Psoas muscle (tissue), 8 donors: Measurements from ENCODE around the gene KIAA1958. TPM values are rescaled to one million over a fixed set of nuclear protein-coding genes. Genes with fewer than 3 reads are reported as not detected.
A peak's percentile ranks its signal among the peaks of the same experiment; 100 is the strongest.

Experiments
- ATAC-seq, 4 donors: fragments of 200-7000 bp; cut with Tn5 transposase; one replicate each; pipeline ENCODE4 v1.9.1; 2020; ENCODE audit warnings: moderate library complexity in 3 of 4, mild to moderate bottlenecking in 2 of 4
- DNase-seq, 2 donors: peaks; one replicate each; pipeline ENCODE4 v3.0.0-alpha.2; 2020
- H3K27ac ChIP-seq: fragments of 200-600 bp; one replicate; pipeline ENCODE4 v1.8.0; 2022
- H3K27me3 ChIP-seq, 3 donors: fragments of 200-600 bp in 1 of 3; one replicate each; pipeline versions ENCODE4 v1.6.1 to v1.8.0; 2013 to 2022; ENCODE audit warnings: low read length in 2 of 3, mild to moderate bottlenecking in 2 of 3, moderate library complexity in 1 of 3; ENCODE audit not compliant: insufficient read depth in 3 of 3
- H3K36me3 ChIP-seq, 2 donors: fragments of 200-600 bp in 1 of 2; one replicate each; pipeline versions ENCODE4 v1.6.1 to v1.8.0; 2013 to 2022; ENCODE audit warnings: low read depth in 1 of 2, mild to moderate bottlenecking in 1 of 2, moderate library complexity in 1 of 2; ENCODE audit not compliant: insufficient read depth in 1 of 2
- H3K4me1 ChIP-seq: fragments of 200-600 bp; one replicate; pipeline ENCODE4 v1.8.0; 2022
- H3K4me3 ChIP-seq: fragments of 200-600 bp; one replicate; pipeline ENCODE4 v1.8.0; 2022; ENCODE audit warnings: mild to moderate bottlenecking
- H3K9me3 ChIP-seq: fragments of 200-600 bp; one replicate; pipeline ENCODE4 v1.8.0; 2022
- WGBS, 3 donors: extraction: QIAGEN DNeasy Blood & Tissue Kit; methylation state at CpG; one replicate each; pipeline versions ENCODE4 v1.1.6 to v1.1.7; 2013; 5-methylcytosine and 5-hydroxymethylcytosine counted together
- intact Hi-C, 2 donors: fragments of 100-400 bp; cut with DNase I; formaldehyde crosslinking; loops; one replicate each; pipeline versions ENCODE4 v1.11.0 to v1.14.2; 2022
- polyA plus RNA-seq, 3 donors: library from polyadenylated mRNA; stranded (reverse); fragments of 200-250 nt; gene quantifications; one replicate each; pipeline ENCODE4 v1.2.3, GENCODE V29; 2013
- total RNA-seq, 4 donors: library from RNA; stranded (reverse); fragmentation: NEBNext Ultra II Directional in 2 of 4; extraction: Animal tissue kit (Norgen Biotek cat#: 25700) in 2 of 4; gene quantifications; one replicate each; pipeline versions ENCODE4 v1.2.1 to v1.2.4, GENCODE V29; 2021 to 2023
- TF ChIP-seq, protein P1 (sequence below): fragments of 200-600 bp; IDR thresholded peaks from one replicate; pipeline ENCODE4 v1.8.0; 2022; ENCODE audit warnings: antibody characterized with exemption
- donor health status: healthy with polysubstance abuse.
- donor health status: DM: no; HTN: no; CAD: no; lungs with moderate emphysema.
- donor health status: Bipolar disorder and iron deficiency.
- donor health status: healthy.
- donor health status: DM: yes; HTN: yes; CAD: no.
- donor health status: DM: no; HTN: no; CAD: no.
- donor health status: DM: no; HTN: no; CAD: no.
- donor health status: DM: yes; HTN: yes; CAD: no.

Gene KIAA1958
- total and polyA plus RNA-seq, 7 donors, result 0.56 to 4.1 (median 1.5) TPM

DNA sequence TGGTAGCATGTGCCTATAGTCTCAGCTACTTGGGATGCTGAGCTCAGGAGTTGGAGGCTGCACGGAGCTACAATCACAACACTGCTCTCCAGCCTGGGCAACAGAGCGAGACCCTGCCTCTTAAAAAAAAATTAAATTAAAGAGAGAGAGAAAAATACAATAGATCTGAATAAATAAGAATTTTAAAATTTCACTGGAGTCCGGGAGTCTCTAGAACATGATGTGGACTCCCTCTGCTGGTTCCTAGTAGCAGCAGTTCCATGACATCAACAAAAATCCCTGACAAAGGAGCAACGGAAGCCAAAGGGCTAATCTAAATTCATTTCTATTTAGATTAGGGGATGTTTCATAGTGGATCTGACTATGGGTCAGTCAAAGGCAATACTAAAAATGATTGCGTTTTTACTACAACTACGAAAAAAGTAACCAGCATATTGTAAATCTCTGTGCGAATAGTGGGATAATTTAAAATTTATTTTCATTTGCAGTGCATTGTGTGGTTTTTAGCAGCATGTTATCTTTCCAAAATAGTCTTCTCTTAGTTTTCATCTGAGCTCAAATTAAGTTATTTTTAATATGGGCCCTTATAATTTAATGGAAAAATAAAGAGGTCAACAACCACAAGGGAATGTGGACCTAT, 224.5 kb downstream of the KIAA1958 start:
- Histone ChIP-seq H3K4me1 (no peaks in the 10 kb centered on the region), H3K36me3 (peaks cover 0 to 6% of the 10 kb centered on the region in 2 donors), H3K27ac (no peak overlapping the region), H3K4me3 (no peak overlapping the region), H3K27me3 (no peaks in the 10 kb centered on the region), H3K9me3 (no peaks in the 10 kb centered on the region)
- WGBS, 3 donors, result 84 to 87% (median 87%) methylated on average over 7 of the region's 7 CpGs
- TF ChIP-seq, protein P1, sequence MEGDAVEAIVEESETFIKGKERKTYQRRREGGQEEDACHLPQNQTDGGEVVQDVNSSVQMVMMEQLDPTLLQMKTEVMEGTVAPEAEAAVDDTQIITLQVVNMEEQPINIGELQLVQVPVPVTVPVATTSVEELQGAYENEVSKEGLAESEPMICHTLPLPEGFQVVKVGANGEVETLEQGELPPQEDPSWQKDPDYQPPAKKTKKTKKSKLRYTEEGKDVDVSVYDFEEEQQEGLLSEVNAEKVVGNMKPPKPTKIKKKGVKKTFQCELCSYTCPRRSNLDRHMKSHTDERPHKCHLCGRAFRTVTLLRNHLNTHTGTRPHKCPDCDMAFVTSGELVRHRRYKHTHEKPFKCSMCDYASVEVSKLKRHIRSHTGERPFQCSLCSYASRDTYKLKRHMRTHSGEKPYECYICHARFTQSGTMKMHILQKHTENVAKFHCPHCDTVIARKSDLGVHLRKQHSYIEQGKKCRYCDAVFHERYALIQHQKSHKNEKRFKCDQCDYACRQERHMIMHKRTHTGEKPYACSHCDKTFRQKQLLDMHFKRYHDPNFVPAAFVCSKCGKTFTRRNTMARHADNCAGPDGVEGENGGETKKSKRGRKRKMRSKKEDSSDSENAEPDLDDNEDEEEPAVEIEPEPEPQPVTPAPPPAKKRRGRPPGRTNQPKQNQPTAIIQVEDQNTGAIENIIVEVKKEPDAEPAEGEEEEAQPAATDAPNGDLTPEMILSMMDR, result peak; percentile 12
- DNase-seq (no peak), ATAC-seq (no peak)
- intact Hi-C loops, result loop anchor here in 1 of 2 donors (10.0 kb wide), 1 partner anchor 84 kb away; no protein-coding TSS in a partner anchor

DNA sequence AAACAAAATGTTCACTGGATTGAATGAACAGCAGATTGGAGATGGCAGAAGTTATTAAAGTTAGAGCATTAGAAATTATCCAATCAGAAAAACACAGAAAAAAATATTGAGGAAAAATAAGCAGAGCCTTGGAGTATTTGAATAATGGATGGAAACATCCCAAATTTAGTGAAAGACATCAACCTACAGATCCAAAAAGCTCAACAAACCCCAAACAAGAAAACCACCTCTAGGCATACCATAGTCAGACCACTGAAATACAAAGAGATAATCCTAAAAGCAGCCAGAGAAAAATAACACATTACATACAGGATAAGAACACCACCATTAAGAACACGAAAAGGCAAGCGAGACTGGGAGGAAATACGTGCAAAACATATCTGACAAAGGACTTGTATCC, 226.1 kb downstream of the KIAA1958 start:
- intact Hi-C loops, result loop anchor here in 1 of 2 donors (10.0 kb wide), 1 partner anchor 82 kb away; no protein-coding TSS in a partner anchor
- Histone ChIP-seq H3K4me1 (no peaks in the 10 kb centered on the region), H3K36me3 (peaks cover 0 to 6% of the 10 kb centered on the region in 2 donors), H3K9me3 (no peaks in the 10 kb centered on the region), H3K27ac (no peak overlapping the region), H3K4me3 (no peak overlapping the region), H3K27me3 (no peaks in the 10 kb centered on the region)
- WGBS, 3 donors, result 98 to 99% (median 99%) methylated on average over 3 of the region's 3 CpGs
- no peak for ATAC-seq
- TF ChIP-seq, protein P1, result no peak
- no peak for DNase-seq

DNA sequence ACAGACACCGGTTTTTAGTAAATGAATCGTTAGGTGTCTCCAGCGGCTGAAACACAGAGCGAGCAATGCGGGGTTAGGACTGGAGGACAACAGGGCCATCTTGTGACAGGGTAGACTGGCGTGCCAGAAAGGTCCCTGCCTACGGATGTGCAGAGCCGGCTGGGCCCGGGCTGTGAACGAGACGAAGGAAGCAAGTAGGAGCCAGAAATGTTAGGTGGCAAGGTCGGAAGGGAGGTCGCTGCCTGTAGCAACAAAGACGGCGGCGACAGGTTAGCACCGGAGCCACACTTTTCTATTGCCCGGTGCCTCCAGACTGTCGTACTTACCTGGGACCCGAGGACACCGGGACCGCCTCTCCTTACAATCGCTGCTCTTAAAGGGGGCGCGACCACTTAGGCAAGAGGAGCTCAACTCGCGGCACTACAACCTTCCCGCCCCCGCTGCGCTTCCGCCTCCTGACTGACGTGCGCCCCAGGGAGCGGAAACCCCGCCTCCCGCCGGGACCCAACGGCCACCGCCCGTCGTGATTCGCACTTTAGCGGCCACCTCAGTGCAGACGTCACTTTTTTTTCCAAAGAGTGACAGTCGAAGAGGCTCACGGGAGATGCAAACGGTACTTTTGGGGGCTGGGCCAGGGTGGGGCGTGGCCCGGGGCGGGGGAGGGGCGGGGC, 231.2 kb downstream of the KIAA1958 start, which contains the start of gene INIP:
INIP (minus strand) TSS at position 457 of the 671 bp plus-strand sequence. CDS start 1,632 bp downstream, outside the sequence.
- H3K27ac ChIP-seq, result peak within 1 kb of the TSS; percentile 92
- intact Hi-C loops, result loop anchor here (5.0 to 10.0 kb wide), 4 partner anchors 35 to 230 kb away; partner anchors contain the start of genes SNX30 (in 2 of the 2) and KIAA1958 (in 1 of the 2)
- H3K27me3 ChIP-seq, result no peaks in the 10 kb centered on the region
- peak; percentile 99 to 100 (median 99) for ATAC-seq
- H3K36me3 ChIP-seq, result peaks cover 0 to 6% of the 10 kb centered on the region in 2 donors
- peak within 1 kb of the TSS; percentile 86 for H3K4me3 ChIP-seq
- H3K4me1 ChIP-seq, result no peaks in the 10 kb centered on the region
- peak; percentile 96 to 98 for DNase-seq
- TF ChIP-seq, protein P1, result no peak
- H3K9me3 ChIP-seq, result no peaks in the 10 kb centered on the region
- WGBS, 3 donors, result 0 to 1% (median 0%) methylated on average over 51 of the region's 51 CpGs

Other genes with a start within 250 kb of the KIAA1958 start
- 10 to 100 TPM in 2 of 4 donors, 1 to 10 TPM in 2; 8.9 to 26.9 (median 11.7) TPM for gene PTBP3, start 153.2 kb upstream of the KIAA1958 start, total RNA-seq
- gene PTBP3, start 153.2 kb upstream of the KIAA1958 start, polyA plus RNA-seq, result 1 to 10 TPM; 2.8 to 9.1 (median 3.9) TPM
- gene HSDL2, start 106.7 kb upstream of the KIAA1958 start, total RNA-seq, result 100 to 1,000 TPM in 1 of 4 donors, 10 to 100 TPM in 3; 86.8 to 119 (median 95.3) TPM
- 10 to 100 TPM; 62.1 to 66.2 (median 64.9) TPM for gene HSDL2, start 106.7 kb upstream of the KIAA1958 start, polyA plus RNA-seq
- 10 to 100 TPM in 1 of 4 donors, 1 to 10 TPM in 3; 8.1 to 10.2 (median 9.0) TPM for gene INIP, start 231.3 kb downstream of the KIAA1958 start, total RNA-seq
- gene INIP, start 231.3 kb downstream of the KIAA1958 start, polyA plus RNA-seq, result 10 to 100 TPM in 2 of 3 donors, 1 to 10 TPM in 1; 3.7 to 17.2 (median 11.1) TPM